ENCODE results near the gene PCIF1. TPM values are rescaled to one million over a fixed set of nuclear protein-coding genes. Genes with fewer than 3 reads are reported as not detected.
A peak's percentile ranks its signal among the peaks of the same experiment; 100 is the strongest.
"Not testable (repeated sequence)": the region's sequence is repeated elsewhere in the genome, so short reads cannot be mapped to it uniquely, and the experiment has no call there.

PCIF1 gene
- total RNA-seq, 2 experiments from 2014 or later, result 27.8 to 29.5 TPM

DNA sequence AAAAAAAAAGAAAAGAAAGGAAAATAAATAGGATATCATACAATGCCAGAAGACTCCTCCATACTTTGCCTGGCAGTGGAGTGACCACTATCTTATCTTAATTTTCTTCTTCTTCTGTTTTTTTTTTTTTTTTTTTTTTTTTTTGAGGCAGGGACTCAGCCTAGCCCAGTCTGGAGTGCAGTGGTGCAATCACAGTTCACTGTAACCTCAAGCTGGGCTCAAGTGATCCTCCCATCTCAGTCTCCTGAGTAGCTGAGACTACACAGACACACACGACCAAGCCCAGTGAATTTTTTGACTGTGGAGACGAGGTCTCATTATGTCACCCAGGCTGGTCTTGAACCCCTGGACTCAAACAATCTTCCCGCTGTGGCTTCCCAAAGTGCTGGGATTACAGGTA is 57.1 kb downstream of the PCIF1 start:
- peaks cover 16% of the 10 kb centered on the region for H3K27me3 Mint-ChIP-seq
- no peak overlapping the region for H3K4me3 Mint-ChIP-seq
- intact Hi-C loops (cut with micrococcal nuclease), result no loop called here
- ATAC-seq (no peak), DNase-seq (no peak)
- TF ChIP-seq CTCF (IDR thresholded peaks at IDR 0.05), result no peak
- no peaks in the 10 kb centered on the region for H3K36me3 Mint-ChIP-seq (ENCODE audit: low read depth)
- peaks cover 8% of the 10 kb centered on the region for H3K4me1 Mint-ChIP-seq (ENCODE audit: low read depth)
- ChIA-PET POLR2A (no interaction called here), CTCF (interaction anchor here (5.4 kb wide), 1 partner anchor 22 kb away, joined by 82 read pairs; no protein-coding TSS in a partner anchor)
- H3K27ac Mint-ChIP-seq, result no peak overlapping the region
- no peaks in the 10 kb centered on the region for H3K9me3 Mint-ChIP-seq

DNA sequence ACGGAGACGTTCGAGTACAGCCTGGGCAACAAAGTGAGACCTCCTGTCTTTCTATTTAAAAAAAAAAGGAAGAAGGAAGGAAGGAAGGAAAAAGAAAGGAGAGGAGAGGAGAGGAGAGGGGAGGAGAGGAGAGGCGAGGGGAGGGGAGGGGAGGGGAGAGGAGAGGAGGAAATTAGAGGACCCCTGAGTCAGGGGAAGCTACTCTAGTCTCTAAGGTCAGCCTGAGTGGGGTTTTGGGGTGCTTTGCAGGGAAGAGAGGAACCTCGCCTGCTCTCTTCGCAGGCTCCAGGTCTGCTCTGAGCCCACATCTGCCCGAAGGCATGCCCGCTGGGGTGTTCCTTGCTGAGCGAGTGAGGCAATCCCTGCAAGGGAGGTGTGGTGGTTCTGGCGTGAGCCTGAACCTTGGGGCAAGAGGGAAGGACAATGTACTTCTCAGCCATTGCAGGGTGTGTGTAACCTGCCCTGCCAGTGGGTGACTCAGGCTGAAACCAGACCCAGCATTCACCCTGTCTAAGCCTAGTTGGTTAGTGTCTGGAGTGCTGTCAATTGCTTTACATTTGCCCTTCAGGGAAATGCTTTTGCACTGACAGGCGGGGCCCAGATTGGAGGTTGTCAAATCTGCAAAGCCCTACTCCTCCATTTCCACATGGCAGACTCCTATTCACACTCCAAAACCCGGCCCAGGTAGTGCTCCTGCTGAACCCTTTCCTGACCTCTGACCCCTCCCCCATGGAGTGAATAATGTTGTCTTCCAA is 58.9 kb downstream of the PCIF1 start:
- TF ChIP-seq CTCF (IDR thresholded peaks at IDR 0.05), result no peak
- no peaks in the 10 kb centered on the region for H3K9me3 Mint-ChIP-seq
- CTCF ChIA-PET, result interaction anchor here (1.0 to 2.3 kb wide), 2 partner anchors 20 to 21 kb away, joined by 3 to 7 read pairs; no protein-coding TSS in a partner anchor
- H3K27me3 Mint-ChIP-seq, result peaks cover 15% of the 10 kb centered on the region
- ATAC-seq (peak; percentile 79), DNase-seq (peak; percentile 38)
- no peaks in the 10 kb centered on the region for H3K36me3 Mint-ChIP-seq (ENCODE audit: low read depth)
- intact Hi-C loops (cut with micrococcal nuclease), result no loop called here
- no peak overlapping the region for H3K4me3 Mint-ChIP-seq
- POLR2A ChIA-PET, result no interaction called here
- H3K4me1 Mint-ChIP-seq (ENCODE audit: low read depth), result peaks cover 17% of the 10 kb centered on the region
- no peak overlapping the region for H3K27ac Mint-ChIP-seq

DNA sequence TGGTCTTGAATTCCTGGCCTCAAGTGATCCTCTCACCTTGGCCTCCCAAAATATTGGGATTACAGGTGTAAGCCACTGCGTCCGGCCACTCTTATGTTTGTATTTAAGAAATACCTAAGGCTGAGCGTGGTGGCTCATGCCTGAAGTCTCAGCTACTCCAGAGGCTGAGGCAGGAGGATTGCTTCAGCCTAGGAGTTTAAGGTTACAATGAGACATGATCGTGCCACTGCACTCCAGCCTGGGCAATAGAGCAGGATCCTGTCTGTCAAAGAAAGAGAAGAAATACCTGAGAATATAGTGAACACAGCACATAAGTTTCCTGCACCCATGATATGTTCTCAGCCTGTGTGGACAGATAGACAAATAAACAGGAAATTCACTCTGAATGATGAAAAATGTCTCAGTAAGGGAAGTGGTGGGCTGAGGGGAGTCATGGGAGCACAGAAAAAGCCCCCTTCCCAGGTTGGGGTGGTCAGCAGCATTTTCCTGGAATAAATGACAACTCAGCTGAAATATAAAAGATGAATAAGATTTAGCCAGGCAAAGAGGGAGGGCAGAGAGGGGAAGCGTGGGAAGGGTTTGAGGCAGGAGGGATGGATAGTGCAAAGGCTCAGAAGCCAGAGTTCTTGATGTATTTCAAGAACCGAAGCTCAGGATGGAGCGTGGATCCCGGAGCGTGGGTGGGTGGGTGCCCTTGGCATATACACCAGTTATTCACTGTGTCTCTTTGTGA is 60.4 kb downstream of the PCIF1 start:
- no peak overlapping the region for H3K4me3 Mint-ChIP-seq
- ATAC-seq, result no peak
- intact Hi-C loops (cut with micrococcal nuclease), result no loop called here
- peaks cover 33% of the 10 kb centered on the region for H3K4me1 Mint-ChIP-seq (ENCODE audit: low read depth)
- TF ChIP-seq CTCF (IDR thresholded peaks at IDR 0.05), result no peak
- POLR2A ChIA-PET, result no interaction called here
- H3K36me3 Mint-ChIP-seq (ENCODE audit: low read depth), result no peaks in the 10 kb centered on the region
- H3K9me3 Mint-ChIP-seq, result no peaks in the 10 kb centered on the region
- no peak for DNase-seq
- H3K27ac Mint-ChIP-seq, result peak overlapping the region; percentile 6
- CTCF ChIA-PET, result interaction anchor here (0.9 to 2.3 kb wide), 3 partner anchors 9 to 24 kb away, joined by 3 to 14 read pairs (median 7); no protein-coding TSS in a partner anchor
- H3K27me3 Mint-ChIP-seq, result peaks cover 12% of the 10 kb centered on the region

DNA sequence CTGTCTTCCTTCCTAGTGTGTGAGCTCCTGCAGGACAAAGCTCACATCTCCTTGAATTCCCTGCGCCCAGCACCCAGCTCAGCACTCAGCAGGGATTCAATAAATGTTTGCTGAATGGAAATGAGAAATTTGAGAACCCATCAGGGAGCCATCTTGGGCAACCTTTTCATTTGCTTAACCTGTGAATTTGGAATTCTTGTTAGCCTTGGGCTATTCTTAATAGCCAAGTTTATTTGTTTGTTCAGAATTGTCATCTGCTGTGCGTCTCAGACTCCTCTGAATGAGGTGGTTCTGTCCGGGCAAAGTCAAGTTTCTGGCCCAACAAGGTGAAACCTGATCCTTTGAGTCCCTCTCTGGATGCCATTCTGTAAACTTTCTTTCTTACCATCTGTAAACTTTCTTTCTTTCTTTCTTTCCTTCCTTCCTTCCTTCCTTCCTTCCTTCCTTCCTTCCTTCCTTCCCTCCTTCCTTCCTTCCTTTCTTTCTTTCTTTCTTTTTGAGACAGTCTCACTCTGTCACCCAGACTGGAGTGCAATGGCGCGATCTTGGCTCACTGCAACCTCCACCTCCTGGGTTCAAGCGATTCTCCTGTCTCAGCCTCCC is 61.1 kb downstream of the PCIF1 start:
- intact Hi-C loops (cut with micrococcal nuclease); H3K9me3 Mint-ChIP-seq; DNase-seq; H3K4me3 Mint-ChIP-seq; ATAC-seq; H3K36me3 Mint-ChIP-seq (ENCODE audit: low read depth); H3K27ac Mint-ChIP-seq: not testable (repeated sequence)
- CTCF ChIA-PET, result interaction anchor here (0.9 to 2.3 kb wide), 3 partner anchors 9 to 25 kb away, joined by 3 to 14 read pairs (median 7); no protein-coding TSS in a partner anchor
- peaks cover 10% of the 10 kb centered on the region for H3K27me3 Mint-ChIP-seq
- H3K4me1 Mint-ChIP-seq (ENCODE audit: low read depth), result peaks cover 40% of the 10 kb centered on the region
- POLR2A ChIA-PET, result interaction anchor here (0.6 kb wide), 1 partner anchor 26 kb away, joined by 5 read pairs; no protein-coding TSS in a partner anchor

DNA sequence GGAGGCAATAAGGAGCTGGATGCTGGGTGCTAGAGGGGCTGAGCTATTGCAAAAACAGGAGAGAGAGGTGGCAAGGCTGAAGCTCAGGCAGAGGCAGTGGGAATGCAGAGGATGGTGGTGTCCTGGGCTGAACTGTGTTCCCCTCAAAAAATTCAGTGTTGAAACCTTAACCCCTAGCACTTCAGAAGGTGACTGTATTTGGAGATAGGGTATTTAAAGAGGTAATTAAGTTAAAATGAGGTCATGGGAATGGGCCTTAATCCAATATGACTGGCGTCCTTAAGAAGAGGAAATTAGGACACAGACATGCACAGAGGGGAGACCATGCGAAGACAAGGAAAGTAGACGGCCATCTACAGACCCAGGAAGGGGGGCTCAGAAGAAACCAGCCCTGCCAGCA is 62.7 kb downstream of the PCIF1 start:
- ATAC-seq (no peak), DNase-seq (no peak)
- no peak overlapping the region for H3K27ac Mint-ChIP-seq
- H3K4me3 Mint-ChIP-seq, result no peak overlapping the region
- no peaks in the 10 kb centered on the region for H3K36me3 Mint-ChIP-seq (ENCODE audit: low read depth)
- H3K4me1 Mint-ChIP-seq (ENCODE audit: low read depth), result peaks cover 50% of the 10 kb centered on the region
- ChIA-PET CTCF (interaction anchor here (0.9 to 6.3 kb wide), 3 partner anchors 10 to 16 kb away, joined by 3 to 71 read pairs (median 33); no protein-coding TSS in a partner anchor), POLR2A (no interaction called here)
- peaks cover 10% of the 10 kb centered on the region for H3K27me3 Mint-ChIP-seq
- intact Hi-C loops (cut with micrococcal nuclease), result no loop called here
- TF ChIP-seq CTCF (IDR thresholded peaks at IDR 0.05), result no peak
- H3K9me3 Mint-ChIP-seq, result no peaks in the 10 kb centered on the region

Other genes with a start within 250 kb of the PCIF1 start
- not detected for gene WFDC13, start 232.6 kb upstream of the PCIF1 start, total RNA-seq
- gene WFDC10B, start 229.7 kb upstream of the PCIF1 start, total RNA-seq, result not detected
- gene SPINT4, start 212.3 kb upstream of the PCIF1 start, total RNA-seq, result not detected
- gene WFDC3, start 142.8 kb upstream of the PCIF1 start, total RNA-seq, result under 1 TPM in 1 of 2 experiments, not detected in 1; 0.54 TPM
- 10 to 100 TPM; 25.3 to 27.1 TPM for gene DNTTIP1, start 142.7 kb upstream of the PCIF1 start, total RNA-seq
- 100 to 1,000 TPM; 149 to 151 TPM for gene UBE2C, start 122.0 kb upstream of the PCIF1 start, total RNA-seq
- gene TNNC2, start 107.4 kb upstream of the PCIF1 start, total RNA-seq, result not detected
- gene SNX21, start 100.9 kb upstream of the PCIF1 start, total RNA-seq, result 1 to 10 TPM; 1.4 to 1.7 TPM
- gene ACOT8, start 77.3 kb upstream of the PCIF1 start, total RNA-seq, result 10 to 100 TPM; 18.5 to 21.2 TPM
- 1 to 10 TPM; 3.5 to 3.6 TPM for gene ZSWIM3, start 77.1 kb upstream of the PCIF1 start, total RNA-seq
- 1 to 10 TPM; 8.2 to 9.1 TPM for gene ZSWIM1, start 53.5 kb upstream of the PCIF1 start, total RNA-seq
- gene SPATA25, start 47.1 kb upstream of the PCIF1 start, total RNA-seq, result under 1 TPM; 0.58 to 0.74 TPM
- gene NEURL2, start 43.5 kb upstream of the PCIF1 start, total RNA-seq, result 1 to 10 TPM; 2.4 to 2.9 TPM
- gene CTSA, start 43.3 kb upstream of the PCIF1 start, total RNA-seq, result 10 to 100 TPM; 34.5 to 40.2 TPM
- gene PLTP, start 22.5 kb upstream of the PCIF1 start, total RNA-seq, result 1 to 10 TPM; 7.4 to 8.6 TPM
- gene ZNF335, start 37.5 kb downstream of the PCIF1 start, total RNA-seq, result 10 to 100 TPM; 27.0 to 28.8 TPM
- gene MMP9, start 74.2 kb downstream of the PCIF1 start, total RNA-seq, result under 1 TPM in 1 of 2 experiments, not detected in 1; 0.11 TPM
- under 1 TPM in 1 of 2 experiments, not detected in 1; 0.43 TPM for gene SLC12A5, start 94.5 kb downstream of the PCIF1 start, total RNA-seq
- 10 to 100 TPM; 13.1 to 16.8 TPM for gene NCOA5, start 155.3 kb downstream of the PCIF1 start, total RNA-seq
- 1 to 10 TPM; 3.3 to 3.5 TPM for gene CD40, start 183.6 kb downstream of the PCIF1 start, total RNA-seq

Measured in activated CD8-positive, alpha-beta T cell treated with anti-CD3 and anti-CD28 coated beads for 36 hours (primary cell).